Endodermal cell (in vitro differentiated cells): ENCODE measurements around the gene CALML6. TPM values are rescaled to one million over a fixed set of nuclear protein-coding genes. Genes with fewer than 3 reads are reported as not detected.

Experiments used
- DNase-seq: peaks from one replicate; pipeline ENCODE4 v3.0.0-alpha.2; 2017
- H3K27ac ChIP-seq: 2 replicates; pipeline ENCODE4 v1.5.1; 2013; ENCODE audit warnings: mild to moderate bottlenecking, low read depth, low read length, moderate library complexity
- H3K27me3 ChIP-seq: 2 replicates; pipeline ENCODE4 v1.6.1; 2013; ENCODE audit warnings: mild to moderate bottlenecking, low read length, moderate library complexity; ENCODE audit not compliant: insufficient read depth, control insufficient read depth, poor library complexity, severe bottlenecking
- H3K36me3 ChIP-seq: 2 replicates; pipeline ENCODE4 v1.7.0; 2013; ENCODE audit warnings: mild to moderate bottlenecking, low read length, moderate library complexity; ENCODE audit not compliant: control insufficient read depth, insufficient read depth
- H3K4me1 ChIP-seq: one replicate; pipeline ENCODE4 v1.7.0; 2013; ENCODE audit warnings: low read length; ENCODE audit not compliant: control insufficient read depth, insufficient read depth
- H3K4me3 ChIP-seq: 2 replicates; pipeline ENCODE4 v1.5.1; 2013; ENCODE audit warnings: mild to moderate bottlenecking, low read length, moderate library complexity
- H3K9ac ChIP-seq: 2 replicates; pipeline ENCODE4 v1.6.1; 2013; ENCODE audit warnings: mild to moderate bottlenecking, low read length, moderate library complexity; ENCODE audit not compliant: poor library complexity, severe bottlenecking; ENCODE audit errors: extremely low read depth
- H3K9me3 ChIP-seq: 2 replicates; pipeline ENCODE4 v1.6.1; 2013; ENCODE audit warnings: mild to moderate bottlenecking, low read length, moderate library complexity; ENCODE audit not compliant: control insufficient read depth
- H3K27ac Mint-ChIP-seq: 2 replicates; pipeline ENCODE4 v1.8.0; 2020; ENCODE audit warnings: mixed read lengths
- H3K27me3 Mint-ChIP-seq: 2 replicates; pipeline ENCODE4 v1.8.0; 2021; ENCODE audit warnings: mild to moderate bottlenecking, mixed read lengths; ENCODE audit not compliant: insufficient read depth
- H3K36me3 Mint-ChIP-seq: 2 replicates; pipeline ENCODE4 v1.8.0; 2020; ENCODE audit warnings: low read depth, mixed read lengths
- H3K4me1 Mint-ChIP-seq: 2 replicates; pipeline ENCODE4 v1.8.0; 2020; ENCODE audit warnings: mixed read lengths
- H3K4me3 Mint-ChIP-seq: 2 replicates; pipeline ENCODE4 v1.8.0; 2020; ENCODE audit warnings: mild to moderate bottlenecking, moderate library complexity, mixed read lengths
- H3K9me3 Mint-ChIP-seq: 2 replicates; pipeline ENCODE4 v1.8.0; 2020; ENCODE audit warnings: mild to moderate bottlenecking, mixed read lengths
- CTCF ChIP-seq: fragments of 200-600 bp; sonication (generic); conservative IDR thresholded peaks from 2 replicates; pipeline ENCODE4 v1.5.0; 2021; ENCODE audit warnings: antibody characterized with exemption, mild to moderate bottlenecking
- WGBS, 2 experiments: methylation state at CpG; one replicate each; pipeline versions ENCODE4 v1.1.5 to v1.1.7; 2013; ENCODE audit warnings: missing lambda C conversion rate in 2 of 2, mixed read lengths in 1 of 2; ENCODE audit not compliant: insufficient coverage in 1 of 2, insufficient read length in 1 of 2; 5-methylcytosine and 5-hydroxymethylcytosine counted together
- total RNA-seq, 2 donors: library from RNA; stranded (reverse); fragmentation: NEBNext Ultra II Directional in 1 of 2; extraction: Animal tissue kit (Norgen Biotek cat#: 25700) in 1 of 2; gene quantifications; 2 replicates in 1 of 2; 3 replicates in 1 of 2; pipeline ENCODE4 v1.2.1, GENCODE V29; 2021

Gene CALML6
- total RNA-seq, 2 donors from 2014 or later: 0.89 to 1.4 TPM

- H3K9me3 Mint-ChIP-seq: no peaks in the 10 kb centered on the region
- Histone ChIP-seq H3K4me1 (no peaks in the 10 kb centered on the region), H3K36me3 (no peaks in the 10 kb centered on the region), H3K27ac (no peak overlapping the region), H3K27me3 (no peaks in the 10 kb centered on the region), H3K9ac (no peak overlapping the region), H3K4me3 (no peak overlapping the region), H3K9me3 (no peaks in the 10 kb centered on the region)
- peaks cover 2% of the 10 kb centered on the region for H3K27me3 Mint-ChIP-seq
- H3K27ac Mint-ChIP-seq: no peak overlapping the region
- H3K36me3 Mint-ChIP-seq: no peaks in the 10 kb centered on the region
- no peak for DNase-seq
- 90 to 91% methylated on average over 17 to 19 of the region's 19 CpGs for WGBS, 2 experiments
- no peak overlapping the region for H3K4me3 Mint-ChIP-seq
- no peak for TF ChIP-seq CTCF
- peaks cover 2% of the 10 kb centered on the region for H3K4me1 Mint-ChIP-seq
Measured at GRCh38 chr1:1941211-1941841, 26.3 kb downstream of the CALML6 start.

GRCh38 chr1:1941868-1942752 lies 27.1 kb downstream of the CALML6 start:
- no peaks in the 10 kb centered on the region for H3K4me1 ChIP-seq
- peaks cover 2% of the 10 kb centered on the region for H3K27me3 Mint-ChIP-seq
- no peak overlapping the region for H3K9ac ChIP-seq
- peaks cover 2% of the 10 kb centered on the region for H3K4me1 Mint-ChIP-seq
- no peak for TF ChIP-seq CTCF
- no peaks in the 10 kb centered on the region for H3K36me3 Mint-ChIP-seq
- H3K27ac ChIP-seq: no peak overlapping the region
- no peaks in the 10 kb centered on the region for H3K9me3 ChIP-seq
- H3K36me3 ChIP-seq: no peaks in the 10 kb centered on the region
- no peaks in the 10 kb centered on the region for H3K9me3 Mint-ChIP-seq
- no peak overlapping the region for H3K4me3 ChIP-seq
- H3K4me3 Mint-ChIP-seq: no peak overlapping the region
- WGBS, 2 experiments: 89 to 92% methylated on average over 32 to 39 of the region's 39 CpGs
- no peak overlapping the region for H3K27ac Mint-ChIP-seq
- H3K27me3 ChIP-seq: no peaks in the 10 kb centered on the region
- DNase-seq: no peak

- peaks cover 2% of the 10 kb centered on the region for H3K27me3 Mint-ChIP-seq
- 94 to 95% methylated on average over 36 to 45 of the region's 45 CpGs for WGBS, 2 experiments
Measured at GRCh38 chr1:1942753-1943656, 27.9 kb downstream of the CALML6 start.

More at GRCh38 chr1:1942753-1943656, 27.9 kb downstream of the CALML6 start:
- DNase-seq: no peak
- H3K4me3 ChIP-seq: no peak overlapping the region
- no peak overlapping the region for H3K27ac ChIP-seq
- no peaks in the 10 kb centered on the region for H3K9me3 ChIP-seq
- no peak for TF ChIP-seq CTCF
- H3K9me3 Mint-ChIP-seq: no peaks in the 10 kb centered on the region
- H3K4me3 Mint-ChIP-seq: no peak overlapping the region
- H3K36me3 Mint-ChIP-seq: no peaks in the 10 kb centered on the region
- no peak overlapping the region for H3K27ac Mint-ChIP-seq
- peaks cover 2% of the 10 kb centered on the region for H3K4me1 Mint-ChIP-seq
- H3K9ac ChIP-seq: no peak overlapping the region
- H3K4me1 ChIP-seq: no peaks in the 10 kb centered on the region
- no peaks in the 10 kb centered on the region for H3K36me3 ChIP-seq
- no peaks in the 10 kb centered on the region for H3K27me3 ChIP-seq
